HT-29 (cell line): ENCODE measurements around the gene GNAI2. TPM values are rescaled to one million over a fixed set of nuclear protein-coding genes. Genes with fewer than 3 reads are reported as not detected.
"Not testable (repeated sequence)": the region's sequence is repeated elsewhere in the genome, so short reads cannot be mapped to it uniquely, and the experiment has no call there.

ENCODE experiments used
- DNase-seq: peaks from one replicate; pipeline ENCODE4 v3.0.0-alpha.2; 2015; ENCODE audit warnings: low spot score
- total RNA-seq: library from RNA; depleted of rRNA; stranded (reverse); fragments of >200 nt; shearing (Covaris generic); gene quantifications from 2 replicates; pipeline ENCODE4 v1.2.3, GENCODE V29; 2014

GNAI2 gene
- total RNA-seq, 1 experiment from 2014 or later, result 167 TPM

GRCh38 chr3:50226888-50227389 is 9.1 kb upstream of the GNAI2 start:
- peak; percentile 41 for DNase-seq

- peak; percentile 86 for DNase-seq
Measured at GRCh38 chr3:50227390-50228183, 8.4 kb upstream of the GNAI2 start.

GRCh38 chr3:50228184-50228763 is 7.7 kb upstream of the GNAI2 start:
- DNase-seq, result not testable (repeated sequence)

- no peak for DNase-seq
Measured at GRCh38 chr3:50229490-50229889, 6.5 kb upstream of the GNAI2 start.

- DNase-seq, result no peak
Measured at GRCh38 chr3:50230104-50230793, 5.8 kb upstream of the GNAI2 start.

GRCh38 chr3:50230794-50231125 is 5.2 kb upstream of the GNAI2 start:
- no peak for DNase-seq

GRCh38 chr3:50231581-50231980 is 4.4 kb upstream of the GNAI2 start:
- no peak for DNase-seq

GRCh38 chr3:50232303-50232702 is 3.7 kb upstream of the GNAI2 start:
- no peak for DNase-seq

- DNase-seq, result no peak
Measured at GRCh38 chr3:50233176-50233575, 2.8 kb upstream of the GNAI2 start.

- DNase-seq, result no peak
Measured at GRCh38 chr3:50236484-50237132, 604 bp downstream of the GNAI2 start.

GRCh38 chr3:50237133-50237651 is 1.2 kb downstream of the GNAI2 start:
- no peak for DNase-seq

GRCh38 chr3:50237754-50238548 is 1.9 kb downstream of the GNAI2 start:
- DNase-seq, result peak; percentile 53

- DNase-seq, result peak; percentile 60
Measured at GRCh38 chr3:50238549-50239026, 2.6 kb downstream of the GNAI2 start.

GRCh38 chr3:50239649-50240048 is 3.6 kb downstream of the GNAI2 start:
- no peak for DNase-seq

GRCh38 chr3:50241163-50241562 is 5.2 kb downstream of the GNAI2 start:
- DNase-seq, result no peak

- no peak for DNase-seq
Measured at GRCh38 chr3:50241713-50242380, 5.8 kb downstream of the GNAI2 start.

GRCh38 chr3:50242381-50242770 is 6.4 kb downstream of the GNAI2 start:
- no peak for DNase-seq

- DNase-seq, result no peak
Measured at GRCh38 chr3:50242851-50243542, 7.0 kb downstream of the GNAI2 start.

GRCh38 chr3:50243543-50243895 is 7.5 kb downstream of the GNAI2 start:
- no peak for DNase-seq

GRCh38 chr3:50244813-50245212 is 8.8 kb downstream of the GNAI2 start:
- not testable (repeated sequence) for DNase-seq
